ENCODE results near the gene ATP11C.

DNA sequence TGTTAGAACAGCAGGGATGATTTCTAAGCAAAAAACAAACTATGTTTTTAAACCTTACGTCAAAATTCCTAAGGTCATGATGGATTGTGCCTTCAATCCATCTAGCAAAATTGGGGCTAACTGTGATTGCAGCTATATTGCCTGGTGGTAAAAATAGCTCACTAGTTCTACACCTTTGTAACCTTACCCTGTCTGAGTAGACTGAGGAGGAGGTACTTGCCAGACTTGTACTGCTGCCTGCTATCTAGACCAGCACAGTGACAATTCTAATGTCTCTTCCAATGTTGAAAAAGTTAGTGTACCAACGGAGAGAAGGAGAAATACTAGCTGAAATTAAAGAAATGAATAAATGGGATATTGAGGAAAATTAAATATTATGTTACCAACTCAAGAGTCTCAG lies 30.3 kb downstream of the ATP11C start:
- TF ChIP-seq, protein P1, sequence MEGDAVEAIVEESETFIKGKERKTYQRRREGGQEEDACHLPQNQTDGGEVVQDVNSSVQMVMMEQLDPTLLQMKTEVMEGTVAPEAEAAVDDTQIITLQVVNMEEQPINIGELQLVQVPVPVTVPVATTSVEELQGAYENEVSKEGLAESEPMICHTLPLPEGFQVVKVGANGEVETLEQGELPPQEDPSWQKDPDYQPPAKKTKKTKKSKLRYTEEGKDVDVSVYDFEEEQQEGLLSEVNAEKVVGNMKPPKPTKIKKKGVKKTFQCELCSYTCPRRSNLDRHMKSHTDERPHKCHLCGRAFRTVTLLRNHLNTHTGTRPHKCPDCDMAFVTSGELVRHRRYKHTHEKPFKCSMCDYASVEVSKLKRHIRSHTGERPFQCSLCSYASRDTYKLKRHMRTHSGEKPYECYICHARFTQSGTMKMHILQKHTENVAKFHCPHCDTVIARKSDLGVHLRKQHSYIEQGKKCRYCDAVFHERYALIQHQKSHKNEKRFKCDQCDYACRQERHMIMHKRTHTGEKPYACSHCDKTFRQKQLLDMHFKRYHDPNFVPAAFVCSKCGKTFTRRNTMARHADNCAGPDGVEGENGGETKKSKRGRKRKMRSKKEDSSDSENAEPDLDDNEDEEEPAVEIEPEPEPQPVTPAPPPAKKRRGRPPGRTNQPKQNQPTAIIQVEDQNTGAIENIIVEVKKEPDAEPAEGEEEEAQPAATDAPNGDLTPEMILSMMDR (IDR thresholded peaks at IDR 0.05 in 4 of 5, conservative IDR thresholded peaks at IDR 0.05 in 1 of 5), result no peak
- no peak for TF ChIP-seq POLR2A (IDR thresholded peaks at IDR 0.05)
